ENCODE data around the gene BLOC1S3. TPM values are rescaled to one million over a fixed set of nuclear protein-coding genes. Genes with fewer than 3 reads are reported as not detected.

The BLOC1S3 gene
- total RNA-seq, 6 experiments from 2014 or later: 10.5 to 14.2 (median 12.2) TPM

- Mint-ChIP-seq H3K4me3 (no peak overlapping the region), H3K36me3 (ENCODE audit: low read depth) (no peaks in the 10 kb centered on the region), H3K27me3 (ENCODE audit: insufficient read depth) (peaks cover 2% of the 10 kb centered on the region), H3K9me3 (no peaks in the 10 kb centered on the region), H3K4me1 (ENCODE audit: low read depth) (peaks cover 8% of the 10 kb centered on the region), H3K27ac (no peak overlapping the region)
- no peak for DNase-seq
- TF ChIP-seq CTCF (IDR thresholded peaks at IDR 0.05): no peak
Observed at GRCh38 chr19:45140144-45140503, 38.5 kb upstream of the BLOC1S3 start.

GRCh38 chr19:45140533-45140932, 38.1 kb upstream of the BLOC1S3 start:
- Mint-ChIP-seq H3K4me3 (no peak overlapping the region), H3K27me3 (ENCODE audit: insufficient read depth) (peaks cover 2% of the 10 kb centered on the region), H3K27ac (no peak overlapping the region), H3K9me3 (no peaks in the 10 kb centered on the region), H3K4me1 (ENCODE audit: low read depth) (peaks cover 8% of the 10 kb centered on the region), H3K36me3 (ENCODE audit: low read depth) (no peaks in the 10 kb centered on the region)
- no peak for DNase-seq
- no peak for TF ChIP-seq CTCF (IDR thresholded peaks at IDR 0.05)

- H3K9me3 Mint-ChIP-seq: no peaks in the 10 kb centered on the region
- no peak for DNase-seq
- H3K36me3 Mint-ChIP-seq (ENCODE audit: low read depth): no peaks in the 10 kb centered on the region
- H3K27me3 Mint-ChIP-seq (ENCODE audit: insufficient read depth): peaks cover 2% of the 10 kb centered on the region
- no peak overlapping the region for H3K4me3 Mint-ChIP-seq
- no peak overlapping the region for H3K27ac Mint-ChIP-seq
- TF ChIP-seq CTCF (IDR thresholded peaks at IDR 0.05): no peak
- peaks cover 8% of the 10 kb centered on the region for H3K4me1 Mint-ChIP-seq (ENCODE audit: low read depth)
Observed at GRCh38 chr19:45141203-45141900, 37.2 kb upstream of the BLOC1S3 start.

- H3K36me3 Mint-ChIP-seq (ENCODE audit: low read depth): no peaks in the 10 kb centered on the region
- TF ChIP-seq CTCF (IDR thresholded peaks at IDR 0.05): no peak
- no peak for DNase-seq
- H3K27ac Mint-ChIP-seq: no peak overlapping the region
- H3K9me3 Mint-ChIP-seq: no peaks in the 10 kb centered on the region
- peaks cover 8% of the 10 kb centered on the region for H3K4me1 Mint-ChIP-seq (ENCODE audit: low read depth)
- no peak overlapping the region for H3K4me3 Mint-ChIP-seq
- peaks cover 2% of the 10 kb centered on the region for H3K27me3 Mint-ChIP-seq (ENCODE audit: insufficient read depth)
Observed at GRCh38 chr19:45142016-45142725, 36.4 kb upstream of the BLOC1S3 start.

- Mint-ChIP-seq H3K36me3 (ENCODE audit: low read depth) (no peaks in the 10 kb centered on the region), H3K27ac (no peak overlapping the region)
Observed at GRCh38 chr19:45142726-45143110, 35.9 kb upstream of the BLOC1S3 start.

More at GRCh38 chr19:45142726-45143110, 35.9 kb upstream of the BLOC1S3 start:
- no peak for DNase-seq
- Mint-ChIP-seq H3K4me3 (no peak overlapping the region), H3K9me3 (no peaks in the 10 kb centered on the region), H3K4me1 (ENCODE audit: low read depth) (peaks cover 6% of the 10 kb centered on the region), H3K27me3 (ENCODE audit: insufficient read depth) (peaks cover 2% of the 10 kb centered on the region)
- no peak for TF ChIP-seq CTCF (IDR thresholded peaks at IDR 0.05)
